Stomach (tissue), 9 donors: ENCODE data around the gene IL20. TPM values are rescaled to one million over a fixed set of nuclear protein-coding genes. Genes with fewer than 3 reads are reported as not detected.
A peak's percentile ranks its signal among the peaks of the same experiment; 100 is the strongest.

ENCODE experiments used
- DNase-seq, 2 donors: peaks; one replicate each; pipeline versions ENCODE4 v3.0.0 to v3.0.0-alpha.2; 2013 to 2019
- H3K27ac ChIP-seq, 5 donors: fragments of 200-600 bp in 4 of 5; sonication (generic) in 4 of 5; one replicate each; pipeline ENCODE4 v1.5.1; 2013 to 2019; ENCODE audit warnings: mild to moderate bottlenecking in 1 of 5, moderate library complexity in 1 of 5
- H3K27me3 ChIP-seq, 3 donors: fragments of 200-600 bp; sonication (generic); one replicate each; pipeline ENCODE4 v1.5.1; 2017 to 2019; ENCODE audit warnings: mixed run types in 1 of 3
- H3K36me3 ChIP-seq, 4 donors: fragments of 200-600 bp; sonication (generic); 1 replicate in 3 of 4; 2 replicates in 1 of 4; pipeline ENCODE4 v1.5.1; 2016 to 2019
- H3K4me1 ChIP-seq, 4 donors: fragments of 200-600 bp; sonication (generic); one replicate each; pipeline ENCODE4 v1.5.1; 2016 to 2019
- H3K4me3 ChIP-seq, 4 donors: fragments of 200-600 bp; sonication (generic) in 3 of 4; one replicate each; pipeline ENCODE4 v1.5.1; 2016 to 2019; ENCODE audit warnings: mild to moderate bottlenecking in 1 of 4
- H3K9me3 ChIP-seq, 4 donors: fragments of 200-600 bp; sonication (generic); one replicate each; pipeline ENCODE4 v1.5.1; 2016 to 2019
- EP300 ChIP-seq: sonication (generic); formaldehyde crosslinking; IDR thresholded peaks from one replicate; pipeline ENCODE4 v1.6.1; 2017; ENCODE audit warnings: antibody characterized with exemption
- POLR2A ChIP-seq, 4 donors: fragments of 450-650 bp; IDR thresholded peaks; one replicate each; pipeline ENCODE4 v1.6.1; 2016; ENCODE audit warnings: antibody characterized with exemption in 4 of 4, control low read depth in 2 of 4, mild to moderate bottlenecking in 1 of 4, moderate library complexity in 1 of 4
- POLR2AphosphoS5 ChIP-seq, 3 donors: sonication (generic); formaldehyde crosslinking; IDR thresholded peaks; one replicate each; pipeline ENCODE4 v1.6.1; 2016; ENCODE audit warnings: antibody characterized with exemption in 3 of 3
- WGBS, 5 donors: extraction: QIAGEN DNeasy Blood & Tissue Kit in 3 of 5; methylation state at CpG; one replicate each; pipeline versions ENCODE4 v1.1.5 to v1.1.7; 2013 to 2018; 5-methylcytosine and 5-hydroxymethylcytosine counted together
- intact Hi-C: fragments of 100-400 bp; cut with DNase I; formaldehyde crosslinking; loops from one replicate; pipeline ENCODE4 v1.15.1; 2023; ENCODE audit warnings: low total_unique reads
- polyA plus RNA-seq, 3 donors: library from polyadenylated mRNA; stranded (reverse); fragments of 200-250 nt; gene quantifications; one replicate each; pipeline ENCODE4 v1.2.3, GENCODE V29; 2013
- total RNA-seq, 5 donors: library from RNA; depleted of rRNA; stranded (reverse); fragments of >200 nt; gene quantifications; one replicate each; pipeline versions ENCODE4 v1.1.0 to v1.2.3, GENCODE V29; 2014 to 2016
- TF ChIP-seq, protein P1 (sequence below), 7 experiments: fragments of 450-650 bp in 4 of 7; fragments of 200-600 bp in 3 of 7; sonication (generic) in 3 of 7; IDR thresholded peaks; one replicate each; pipeline ENCODE4 v1.5.1; 2016 to 2019; ENCODE audit warnings: antibody characterized with exemption in 7 of 7, control low read depth in 2 of 7, mild to moderate bottlenecking in 1 of 7
- donor health status: healthy with polysubstance abuse.
- donor health status: Bipolar disorder and iron deficiency.
- donor health status: healthy.

The IL20 gene
- total and polyA plus RNA-seq, 8 donors, result 0.13 TPM; not detected in 7

- H3K27me3 ChIP-seq, result peaks cover 0 to 4% (median 0%) of the 10 kb centered on the region in 3 donors
- no peak overlapping the region for H3K4me3 ChIP-seq
- H3K36me3 ChIP-seq, result no peaks in the 10 kb centered on the region
- no peaks in the 10 kb centered on the region for H3K9me3 ChIP-seq
- H3K4me1 ChIP-seq, result peaks cover 0 to 46% (median 4%) of the 10 kb centered on the region in 4 donors
- TF ChIP-seq, protein P1, sequence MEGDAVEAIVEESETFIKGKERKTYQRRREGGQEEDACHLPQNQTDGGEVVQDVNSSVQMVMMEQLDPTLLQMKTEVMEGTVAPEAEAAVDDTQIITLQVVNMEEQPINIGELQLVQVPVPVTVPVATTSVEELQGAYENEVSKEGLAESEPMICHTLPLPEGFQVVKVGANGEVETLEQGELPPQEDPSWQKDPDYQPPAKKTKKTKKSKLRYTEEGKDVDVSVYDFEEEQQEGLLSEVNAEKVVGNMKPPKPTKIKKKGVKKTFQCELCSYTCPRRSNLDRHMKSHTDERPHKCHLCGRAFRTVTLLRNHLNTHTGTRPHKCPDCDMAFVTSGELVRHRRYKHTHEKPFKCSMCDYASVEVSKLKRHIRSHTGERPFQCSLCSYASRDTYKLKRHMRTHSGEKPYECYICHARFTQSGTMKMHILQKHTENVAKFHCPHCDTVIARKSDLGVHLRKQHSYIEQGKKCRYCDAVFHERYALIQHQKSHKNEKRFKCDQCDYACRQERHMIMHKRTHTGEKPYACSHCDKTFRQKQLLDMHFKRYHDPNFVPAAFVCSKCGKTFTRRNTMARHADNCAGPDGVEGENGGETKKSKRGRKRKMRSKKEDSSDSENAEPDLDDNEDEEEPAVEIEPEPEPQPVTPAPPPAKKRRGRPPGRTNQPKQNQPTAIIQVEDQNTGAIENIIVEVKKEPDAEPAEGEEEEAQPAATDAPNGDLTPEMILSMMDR (IDR thresholded peaks at IDR 0.05), result no peak
- TF ChIP-seq POLR2AphosphoS5 (IDR thresholded peaks at IDR 0.05) (no peak), EP300 (no peak), POLR2A (IDR thresholded peaks at IDR 0.05) (no peak)
- peak; percentile 52 to 77 for DNase-seq
- peak overlapping the region in 3 of 5 donors; percentile 3 to 54 (median 40) for H3K27ac ChIP-seq
- WGBS, 5 donors, result 25 to 40% (median 31%) methylated on average over 2 of the region's 2 CpGs
- intact Hi-C loops, result no loop called here
Observed at GRCh38 chr1:206833801-206834200, 31.6 kb upstream of the IL20 start.

- no peak overlapping the region for H3K27ac ChIP-seq
- peaks cover 0 to 4% (median 0%) of the 10 kb centered on the region in 3 donors for H3K27me3 ChIP-seq
- no peaks in the 10 kb centered on the region for H3K36me3 ChIP-seq
- H3K4me1 ChIP-seq, result peaks cover 0 to 45% (median 4%) of the 10 kb centered on the region in 4 donors
- H3K4me3 ChIP-seq, result no peak overlapping the region
- WGBS, 5 donors, result 85 to 94% (median 91%) methylated on average over 6 of the region's 6 CpGs
- TF ChIP-seq, protein P1 (IDR thresholded peaks at IDR 0.05), result no peak
- no peak for TF ChIP-seq POLR2A (IDR thresholded peaks at IDR 0.05)
- no peak for TF ChIP-seq EP300
- no peak for TF ChIP-seq POLR2AphosphoS5 (IDR thresholded peaks at IDR 0.05)
- no peaks in the 10 kb centered on the region for H3K9me3 ChIP-seq
- intact Hi-C loops, result no loop called here
- DNase-seq, result no peak
Observed at GRCh38 chr1:206834217-206834616, 31.2 kb upstream of the IL20 start.

- H3K36me3 ChIP-seq, result no peaks in the 10 kb centered on the region
- peak in 1 of 2 donors; percentile 31 for DNase-seq
- peaks cover 0 to 40% (median 4%) of the 10 kb centered on the region in 4 donors for H3K4me1 ChIP-seq
- no peaks in the 10 kb centered on the region for H3K9me3 ChIP-seq
- no peak overlapping the region for H3K4me3 ChIP-seq
- TF ChIP-seq, protein P1 (IDR thresholded peaks at IDR 0.05), result no peak
- TF ChIP-seq EP300, result no peak
- no peak for TF ChIP-seq POLR2A (IDR thresholded peaks at IDR 0.05)
- peaks cover 0 to 4% (median 0%) of the 10 kb centered on the region in 3 donors for H3K27me3 ChIP-seq
- H3K27ac ChIP-seq, result no peak overlapping the region
- intact Hi-C loops, result no loop called here
- 74 to 86% (median 77%) methylated on average over 3 of the region's 3 CpGs for WGBS, 5 donors
Observed at GRCh38 chr1:206834711-206835110, 30.7 kb upstream of the IL20 start.

- H3K27ac ChIP-seq, result no peak overlapping the region
- no peaks in the 10 kb centered on the region for H3K36me3 ChIP-seq
- no peaks in the 10 kb centered on the region for H3K9me3 ChIP-seq
- no peak overlapping the region for H3K4me3 ChIP-seq
- no peak for DNase-seq
- H3K4me1 ChIP-seq, result peaks cover 0 to 36% (median 4%) of the 10 kb centered on the region in 4 donors
- TF ChIP-seq POLR2A (IDR thresholded peaks at IDR 0.05) (no peak), EP300 (no peak), POLR2AphosphoS5 (IDR thresholded peaks at IDR 0.05) (no peak)
- TF ChIP-seq, protein P1 (IDR thresholded peaks at IDR 0.05), result no peak
- 45 to 51% (median 49%) methylated on average over 3 of the region's 3 CpGs for WGBS, 5 donors
- H3K27me3 ChIP-seq, result peaks cover 0 to 4% (median 0%) of the 10 kb centered on the region in 3 donors
- intact Hi-C loops, result no loop called here
Observed at GRCh38 chr1:206835186-206835585, 30.2 kb upstream of the IL20 start.
